ENCODE data around the gene CAMTA1.

The CAMTA1 gene

DNA sequence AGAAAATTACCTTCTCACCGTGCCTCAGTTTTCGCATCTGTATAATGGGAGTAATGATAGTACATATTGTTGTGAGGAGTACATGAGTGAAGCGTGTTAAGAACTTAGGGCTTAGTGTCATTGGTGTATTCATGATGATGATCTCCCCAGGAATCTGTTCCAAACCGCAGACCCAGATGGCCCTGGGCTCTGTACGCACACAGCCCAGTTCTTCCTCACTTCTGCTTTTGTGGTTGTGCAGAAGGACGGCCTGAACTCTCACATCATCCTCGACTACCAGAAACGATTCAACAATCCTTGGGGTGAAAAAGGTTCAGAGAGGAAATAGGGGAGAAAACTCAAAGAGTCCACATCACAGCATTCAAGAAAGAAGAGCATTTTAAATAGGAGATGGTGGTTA is 323.0 kb downstream of the CAMTA1 start:
- Histone ChIP-seq H3K23ac (ENCODE audit: low read length) (no peak overlapping the region), H3K9ac (ENCODE audit: low read length) (no peak overlapping the region), H3K4me2 (ENCODE audit: low read length) (no peak overlapping the region), H3K79me1 (ENCODE audit: low read length) (no peaks in the 10 kb centered on the region), H2BK120ac (ENCODE audit: insufficient read depth, low read length, poor library complexity) (no peak overlapping the region), H3K36me3 (ENCODE audit: control insufficient read depth in 1 of 2, insufficient read depth in 2 of 2, low read length in 2 of 2) (no peaks in the 10 kb centered on the region), H3K4me3 (ENCODE audit: low read depth, low read length) (no peak overlapping the region), H2BK12ac (ENCODE audit: low read length) (no peak overlapping the region), H4K91ac (ENCODE audit: low read depth, low read length) (no peak overlapping the region), H3K18ac (ENCODE audit: low read length) (no peak overlapping the region), H2AFZ (ENCODE audit: insufficient read depth, low read length, poor library complexity) (no peak overlapping the region), H3K14ac (ENCODE audit: low read length) (no peak overlapping the region), H3K4me1 (ENCODE audit: control insufficient read depth in 1 of 2, insufficient read depth in 2 of 2, low read length in 2 of 2) (no peaks in the 10 kb centered on the region), H2AK5ac (ENCODE audit: low read length) (no peak overlapping the region), H3K4ac (ENCODE audit: low read depth, low read length) (no peak overlapping the region), H3K27me3 (ENCODE audit: insufficient read depth, low read length) (no peaks in the 10 kb centered on the region), H2BK5ac (ENCODE audit: low read depth, low read length, poor library complexity) (no peak overlapping the region), H3K27ac (ENCODE audit: low read depth, low read length) (no peak overlapping the region), H4K12ac (ENCODE audit: low read depth, low read length) (no peak overlapping the region), H3K79me2 (ENCODE audit: control insufficient read depth, insufficient read depth, low read length, poor library complexity) (no peaks in the 10 kb centered on the region), H3K9me3 (ENCODE audit: insufficient read depth, low read depth, low read length) (peaks cover 5% of the 10 kb centered on the region), H4K8ac (ENCODE audit: low read depth, low read length) (no peak overlapping the region)
- no peak for DNase-seq
- WGBS (ENCODE audit: extremely low coverage, insufficient coverage, insufficient read length), result no CpG with 5 or more reads among the region's 8 CpGs

GRCh38 chr1:7109901-7110300 is 324.6 kb downstream of the CAMTA1 start:
- H3K23ac ChIP-seq (ENCODE audit: low read length), result no peak overlapping the region
- no peaks in the 10 kb centered on the region for H3K79me1 ChIP-seq (ENCODE audit: low read length)
- H3K9me3 ChIP-seq (ENCODE audit: insufficient read depth, low read depth, low read length), result peaks cover 4% of the 10 kb centered on the region
- H3K4me2 ChIP-seq (ENCODE audit: low read length), result no peak overlapping the region
- H3K79me2 ChIP-seq (ENCODE audit: control insufficient read depth, insufficient read depth, low read length, poor library complexity), result no peaks in the 10 kb centered on the region
- no peaks in the 10 kb centered on the region for H3K27me3 ChIP-seq (ENCODE audit: insufficient read depth, low read length)
- no peak overlapping the region for H3K27ac ChIP-seq (ENCODE audit: low read depth, low read length)
- no peak overlapping the region for H3K14ac ChIP-seq (ENCODE audit: low read length)
- no CpG with 5 or more reads among the region's 3 CpGs for WGBS (ENCODE audit: extremely low coverage, insufficient coverage, insufficient read length)
- H2AFZ ChIP-seq (ENCODE audit: insufficient read depth, low read length, poor library complexity), result no peak overlapping the region
- H3K36me3 ChIP-seq (ENCODE audit: control insufficient read depth in 1 of 2, insufficient read depth in 2 of 2, low read length in 2 of 2), result no peaks in the 10 kb centered on the region
- no peak overlapping the region for H3K4ac ChIP-seq (ENCODE audit: low read depth, low read length)
- H4K91ac ChIP-seq (ENCODE audit: low read depth, low read length), result no peak overlapping the region
- H4K12ac ChIP-seq (ENCODE audit: low read depth, low read length), result no peak overlapping the region
- no peak overlapping the region for H4K8ac ChIP-seq (ENCODE audit: low read depth, low read length)
- no peak overlapping the region for H3K9ac ChIP-seq (ENCODE audit: low read length)
- H2BK12ac ChIP-seq (ENCODE audit: low read length), result no peak overlapping the region
- no peak overlapping the region for H2BK120ac ChIP-seq (ENCODE audit: insufficient read depth, low read length, poor library complexity)
- H3K18ac ChIP-seq (ENCODE audit: low read length), result no peak overlapping the region
- no peak overlapping the region for H2BK5ac ChIP-seq (ENCODE audit: low read depth, low read length, poor library complexity)
- H2AK5ac ChIP-seq (ENCODE audit: low read length), result no peak overlapping the region
- H3K4me1 ChIP-seq (ENCODE audit: control insufficient read depth in 1 of 2, insufficient read depth in 2 of 2, low read length in 2 of 2), result no peaks in the 10 kb centered on the region
- no peak overlapping the region for H3K4me3 ChIP-seq (ENCODE audit: low read depth, low read length)
- no peak for DNase-seq

- WGBS (ENCODE audit: extremely low coverage, insufficient coverage, insufficient read length), result no CpG with 5 or more reads among the region's 8 CpGs
- H3K4me3 ChIP-seq (ENCODE audit: low read depth, low read length), result no peak overlapping the region
- H3K27me3 ChIP-seq (ENCODE audit: insufficient read depth, low read length), result no peaks in the 10 kb centered on the region
Measured at GRCh38 chr1:7110321-7110720, 325.1 kb downstream of the CAMTA1 start.

DNA sequence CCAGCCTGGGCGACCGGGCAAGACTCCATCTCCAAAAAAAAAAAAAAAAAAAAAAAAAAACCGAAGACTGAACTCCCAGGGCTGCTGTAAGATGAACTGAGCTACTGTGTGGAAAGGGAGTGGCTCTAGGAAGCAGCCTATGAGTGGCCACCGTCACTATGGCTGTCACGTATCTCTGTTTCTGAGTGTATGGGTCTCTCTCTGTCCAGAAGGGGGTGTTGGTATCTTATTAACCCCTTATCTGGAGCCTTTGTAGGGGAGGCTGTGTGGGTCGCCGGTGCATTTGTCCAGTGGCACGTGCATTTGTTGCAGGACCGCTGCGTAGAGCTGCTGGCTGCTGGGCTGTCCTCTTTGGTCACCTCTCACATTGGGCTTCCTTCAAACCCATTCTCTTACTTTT is 326.6 kb downstream of the CAMTA1 start:
- H2BK120ac ChIP-seq (ENCODE audit: insufficient read depth, low read length, poor library complexity), result no peak overlapping the region
- H4K12ac ChIP-seq (ENCODE audit: low read depth, low read length), result no peak overlapping the region
- no peak overlapping the region for H3K4me3 ChIP-seq (ENCODE audit: low read depth, low read length)
- H4K91ac ChIP-seq (ENCODE audit: low read depth, low read length), result no peak overlapping the region
- H3K4me2 ChIP-seq (ENCODE audit: low read length), result no peak overlapping the region
- H3K18ac ChIP-seq (ENCODE audit: low read length), result no peak overlapping the region
- H3K4ac ChIP-seq (ENCODE audit: low read depth, low read length), result no peak overlapping the region
- no peaks in the 10 kb centered on the region for H3K36me3 ChIP-seq (ENCODE audit: control insufficient read depth in 1 of 2, insufficient read depth in 2 of 2, low read length in 2 of 2)
- WGBS (ENCODE audit: extremely low coverage, insufficient coverage, insufficient read length), result no CpG with 5 or more reads among the region's 10 CpGs
- no peak overlapping the region for H3K14ac ChIP-seq (ENCODE audit: low read length)
- no peak overlapping the region for H3K23ac ChIP-seq (ENCODE audit: low read length)
- H3K79me2 ChIP-seq (ENCODE audit: control insufficient read depth, insufficient read depth, low read length, poor library complexity), result no peaks in the 10 kb centered on the region
- peaks cover 4% of the 10 kb centered on the region for H3K9me3 ChIP-seq (ENCODE audit: insufficient read depth, low read depth, low read length)
- DNase-seq, result no peak
- no peaks in the 10 kb centered on the region for H3K79me1 ChIP-seq (ENCODE audit: low read length)
- no peaks in the 10 kb centered on the region for H3K27me3 ChIP-seq (ENCODE audit: insufficient read depth, low read length)
- H2BK12ac ChIP-seq (ENCODE audit: low read length), result no peak overlapping the region
- no peak overlapping the region for H2AK5ac ChIP-seq (ENCODE audit: low read length)
- H3K9ac ChIP-seq (ENCODE audit: low read length), result no peak overlapping the region
- no peak overlapping the region for H3K27ac ChIP-seq (ENCODE audit: low read depth, low read length)
- no peaks in the 10 kb centered on the region for H3K4me1 ChIP-seq (ENCODE audit: control insufficient read depth in 1 of 2, insufficient read depth in 2 of 2, low read length in 2 of 2)
- no peak overlapping the region for H2AFZ ChIP-seq (ENCODE audit: insufficient read depth, low read length, poor library complexity)
- H4K8ac ChIP-seq (ENCODE audit: low read depth, low read length), result no peak overlapping the region
- no peak overlapping the region for H2BK5ac ChIP-seq (ENCODE audit: low read depth, low read length, poor library complexity)

More at GRCh38 chr1:7110321-7110720, 325.1 kb downstream of the CAMTA1 start:
- Histone ChIP-seq H4K91ac (ENCODE audit: low read depth, low read length) (no peak overlapping the region), H3K23ac (ENCODE audit: low read length) (no peak overlapping the region), H2AK5ac (ENCODE audit: low read length) (no peak overlapping the region), H2BK12ac (ENCODE audit: low read length) (no peak overlapping the region), H4K8ac (ENCODE audit: low read depth, low read length) (no peak overlapping the region), H3K4me2 (ENCODE audit: low read length) (no peak overlapping the region), H3K9ac (ENCODE audit: low read length) (no peak overlapping the region), H3K79me2 (ENCODE audit: control insufficient read depth, insufficient read depth, low read length, poor library complexity) (no peaks in the 10 kb centered on the region), H3K14ac (ENCODE audit: low read length) (no peak overlapping the region), H3K27ac (ENCODE audit: low read depth, low read length) (no peak overlapping the region), H2AFZ (ENCODE audit: insufficient read depth, low read length, poor library complexity) (no peak overlapping the region), H3K36me3 (ENCODE audit: control insufficient read depth in 1 of 2, insufficient read depth in 2 of 2, low read length in 2 of 2) (no peaks in the 10 kb centered on the region), H4K12ac (ENCODE audit: low read depth, low read length) (no peak overlapping the region), H3K79me1 (ENCODE audit: low read length) (no peaks in the 10 kb centered on the region), H3K4ac (ENCODE audit: low read depth, low read length) (no peak overlapping the region), H3K4me1 (ENCODE audit: control insufficient read depth in 1 of 2, insufficient read depth in 2 of 2, low read length in 2 of 2) (no peaks in the 10 kb centered on the region), H2BK120ac (ENCODE audit: insufficient read depth, low read length, poor library complexity) (no peak overlapping the region), H3K18ac (ENCODE audit: low read length) (no peak overlapping the region), H2BK5ac (ENCODE audit: low read depth, low read length, poor library complexity) (no peak overlapping the region), H3K9me3 (ENCODE audit: insufficient read depth, low read depth, low read length) (peaks cover 4% of the 10 kb centered on the region)
- DNase-seq, result no peak
